Liver (tissue), 9 donors: Measurements from ENCODE around the gene IZUMO3. TPM values are rescaled to one million over a fixed set of nuclear protein-coding genes. Genes with fewer than 3 reads are reported as not detected.

Source experiments
- DNase-seq: peaks from one replicate; pipeline ENCODE4 v3.0.0-alpha.2; 2017; ENCODE audit warnings: low spot score
- H3K27ac ChIP-seq, 2 donors: one replicate each; pipeline ENCODE4 v1.7.0; 2013; ENCODE audit warnings: inconsistent platforms in 2 of 2, low read length in 2 of 2, control low read depth in 1 of 2, low read depth in 1 of 2, mild to moderate bottlenecking in 1 of 2
- H3K27me3 ChIP-seq, 4 donors: one replicate each; pipeline versions ENCODE4 v1.6.1 to v1.7.0; 2013; ENCODE audit warnings: low read length in 3 of 4, inconsistent platforms in 1 of 4, mild to moderate bottlenecking in 1 of 4, moderate library complexity in 1 of 4; ENCODE audit not compliant: control insufficient read depth in 4 of 4, insufficient read depth in 4 of 4
- H3K36me3 ChIP-seq, 4 donors: one replicate each; pipeline versions ENCODE4 v1.6.1 to v1.7.0; 2013; ENCODE audit warnings: low read length in 3 of 4, mild to moderate bottlenecking in 3 of 4, low read depth in 1 of 4, moderate library complexity in 1 of 4; ENCODE audit not compliant: control insufficient read depth in 4 of 4, insufficient read depth in 3 of 4
- H3K4me1 ChIP-seq, 4 donors: one replicate each; pipeline versions ENCODE4 v1.6.1 to v1.7.0; 2013; ENCODE audit warnings: low read length in 3 of 4, mild to moderate bottlenecking in 3 of 4, moderate library complexity in 1 of 4; ENCODE audit not compliant: control insufficient read depth in 4 of 4, insufficient read depth in 4 of 4
- H3K4me3 ChIP-seq, 3 donors: one replicate each; pipeline versions ENCODE4 v1.6.1 to v1.7.0; 2013; ENCODE audit warnings: low read length in 3 of 3, control low read depth in 1 of 3, low read depth in 1 of 3, mild to moderate bottlenecking in 1 of 3
- H3K9ac ChIP-seq, 2 donors: one replicate each; pipeline ENCODE4 v1.7.0; 2013; ENCODE audit warnings: low read length in 2 of 2, mild to moderate bottlenecking in 2 of 2, moderate library complexity in 2 of 2, control low read depth in 1 of 2, low read depth in 1 of 2
- H3K9me3 ChIP-seq, 4 donors: one replicate each; pipeline versions ENCODE4 v1.6.1 to v1.7.0; 2013; ENCODE audit warnings: low read length in 3 of 4; ENCODE audit not compliant: control insufficient read depth in 4 of 4
- EGR1 ChIP-seq, 2 donors: IDR thresholded peaks; 2 replicates each; pipeline ENCODE4 v1.6.1; 2016 to 2018; ENCODE audit warnings: antibody characterized with exemption in 2 of 2, low read depth in 2 of 2
- FOXA1 ChIP-seq: IDR thresholded peaks from 2 replicates; pipeline ENCODE4 v1.6.1; 2016; ENCODE audit warnings: antibody characterized with exemption
- FOXA2 ChIP-seq: IDR thresholded peaks from 2 replicates; pipeline ENCODE4 v1.6.1; 2016; ENCODE audit warnings: antibody characterized with exemption
- GABPA ChIP-seq, 2 donors: IDR thresholded peaks in 1 of 2; conservative IDR thresholded peaks in 1 of 2; 2 replicates each; pipeline ENCODE4 v1.6.1; 2016; ENCODE audit warnings: antibody characterized with exemption in 2 of 2, mild to moderate bottlenecking in 1 of 2, moderate library complexity in 1 of 2
- HNF4A ChIP-seq, 2 donors: conservative IDR thresholded peaks; 2 replicates each; pipeline ENCODE4 v1.6.1; 2016; ENCODE audit warnings: antibody characterized with exemption in 2 of 2, mild to moderate bottlenecking in 2 of 2
- HNF4G ChIP-seq: IDR thresholded peaks from 2 replicates; pipeline ENCODE4 v1.6.1; 2016; ENCODE audit warnings: antibody characterized with exemption
- JUND ChIP-seq, 2 donors: IDR thresholded peaks; 2 replicates each; pipeline ENCODE4 v1.6.1; 2016; ENCODE audit warnings: antibody characterized with exemption in 2 of 2
- NR2F2 ChIP-seq: IDR thresholded peaks from 2 replicates; pipeline ENCODE4 v1.6.1; 2016; ENCODE audit warnings: antibody characterized with exemption
- RXRA ChIP-seq, 2 donors: IDR thresholded peaks; 2 replicates each; pipeline ENCODE4 v1.6.1; 2017 to 2018; ENCODE audit warnings: antibody characterized with exemption in 2 of 2, mild to moderate bottlenecking in 1 of 2
- SP1 ChIP-seq: IDR thresholded peaks from 2 replicates; pipeline ENCODE4 v1.6.1; 2018; ENCODE audit warnings: antibody characterized with exemption, mild to moderate bottlenecking
- TAF1 ChIP-seq: conservative IDR thresholded peaks from 2 replicates; pipeline ENCODE4 v1.6.1; 2016; ENCODE audit warnings: antibody characterized with exemption, mild to moderate bottlenecking
- YY1 ChIP-seq: IDR thresholded peaks from 2 replicates; pipeline ENCODE4 v1.6.1; 2016; ENCODE audit warnings: antibody characterized with exemption, mild to moderate bottlenecking
- WGBS: extraction: QIAGEN DNeasy Blood & Tissue Kit; methylation state at CpG from one replicate; pipeline ENCODE4 v1.1.7; 2013; 5-methylcytosine and 5-hydroxymethylcytosine counted together
- polyA plus RNA-seq, 2 donors: library from polyadenylated mRNA; stranded (reverse) in 1 of 2; unstranded in 1 of 2; fragments of 200-250 nt in 1 of 2; fragments of >200 nt in 1 of 2; fragmentation: Nextera tagmentation in 1 of 2; extraction: Ambion mirVana in 1 of 2; gene quantifications; one replicate each; pipeline versions ENCODE4 v1.2.1 to v1.2.3, GENCODE V29; 2013 to 2015
- total RNA-seq, 2 donors: library from RNA; depleted of rRNA; stranded (reverse); fragments of >200 nt; gene quantifications; one replicate each; pipeline ENCODE4 v1.2.3, GENCODE V29; 2014
- TF ChIP-seq, protein P1 (sequence below): IDR thresholded peaks from 2 replicates; pipeline ENCODE4 v1.6.1; 2016; ENCODE audit warnings: antibody characterized with exemption
- TF ChIP-seq, protein P2 (sequence below): IDR thresholded peaks from 2 replicates; pipeline ENCODE4 v1.6.1; 2016; ENCODE audit warnings: antibody characterized with exemption
- TF ChIP-seq, protein P3 (sequence below): IDR thresholded peaks from 2 replicates; pipeline ENCODE4 v1.6.1; 2016; ENCODE audit warnings: antibody characterized with exemption
- TF ChIP-seq, protein P4 (sequence below): fragments of 150-350 bp; IDR thresholded peaks from 2 replicates; pipeline ENCODE4 v1.5.1; 2017; ENCODE audit warnings: improper control_type of control experiment, low read depth, low read length; ENCODE audit not compliant: missing input control
- TF ChIP-seq, protein P5 (sequence below): IDR thresholded peaks from 2 replicates; pipeline ENCODE4 v1.6.1; 2016; ENCODE audit warnings: antibody characterized with exemption, mild to moderate bottlenecking
- donor health status: healthy.
- donor health status: healthy.
- donor health status: healthy.
- donor health status: healthy.
- donor health status: healthy.

The IZUMO3 gene
- total and polyA plus RNA-seq, 4 donors, result not detected

DNA sequence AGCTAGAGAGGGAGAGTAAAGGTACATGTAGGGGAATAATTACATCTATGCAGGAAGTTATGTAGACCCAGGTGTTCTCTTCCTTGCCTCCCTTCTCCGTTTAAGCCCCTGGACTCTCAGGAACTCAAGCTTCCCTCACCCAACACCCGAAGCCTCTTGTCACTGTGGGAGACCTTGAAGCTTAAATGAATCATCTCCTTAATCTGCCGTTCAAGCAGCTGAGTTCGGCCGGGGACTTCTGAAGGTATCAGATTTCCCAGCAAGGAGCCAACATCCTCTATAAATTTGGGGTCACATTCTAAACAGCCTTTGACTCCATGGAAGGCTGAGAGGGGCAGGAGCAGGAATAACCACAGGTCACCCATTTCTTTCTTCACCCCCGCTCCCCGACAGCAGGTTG, 412 bp downstream of the IZUMO3 start:
- Histone ChIP-seq H3K36me3 (no peaks in the 10 kb centered on the region), H3K9ac (no peak overlapping the region), H3K9me3 (peaks cover 0 to 3% (median 0%) of the 10 kb centered on the region in 4 donors), H3K27me3 (peaks cover 0 to 2% (median 0%) of the 10 kb centered on the region in 4 donors), H3K4me3 (no peak overlapping the region), H3K4me1 (no peaks in the 10 kb centered on the region), H3K27ac (no peak overlapping the region)
- DNase-seq, result no peak
- 61% methylated on average over 7 of the region's 7 CpGs for whole genome bisulfite sequencing
- TF ChIP-seq YY1 (no peak), NR2F2 (no peak)
- TF ChIP-seq, protein P1, sequence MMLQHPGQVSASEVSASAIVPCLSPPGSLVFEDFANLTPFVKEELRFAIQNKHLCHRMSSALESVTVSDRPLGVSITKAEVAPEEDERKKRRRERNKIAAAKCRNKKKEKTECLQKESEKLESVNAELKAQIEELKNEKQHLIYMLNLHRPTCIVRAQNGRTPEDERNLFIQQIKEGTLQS, result no peak
- TF ChIP-seq, protein P2, sequence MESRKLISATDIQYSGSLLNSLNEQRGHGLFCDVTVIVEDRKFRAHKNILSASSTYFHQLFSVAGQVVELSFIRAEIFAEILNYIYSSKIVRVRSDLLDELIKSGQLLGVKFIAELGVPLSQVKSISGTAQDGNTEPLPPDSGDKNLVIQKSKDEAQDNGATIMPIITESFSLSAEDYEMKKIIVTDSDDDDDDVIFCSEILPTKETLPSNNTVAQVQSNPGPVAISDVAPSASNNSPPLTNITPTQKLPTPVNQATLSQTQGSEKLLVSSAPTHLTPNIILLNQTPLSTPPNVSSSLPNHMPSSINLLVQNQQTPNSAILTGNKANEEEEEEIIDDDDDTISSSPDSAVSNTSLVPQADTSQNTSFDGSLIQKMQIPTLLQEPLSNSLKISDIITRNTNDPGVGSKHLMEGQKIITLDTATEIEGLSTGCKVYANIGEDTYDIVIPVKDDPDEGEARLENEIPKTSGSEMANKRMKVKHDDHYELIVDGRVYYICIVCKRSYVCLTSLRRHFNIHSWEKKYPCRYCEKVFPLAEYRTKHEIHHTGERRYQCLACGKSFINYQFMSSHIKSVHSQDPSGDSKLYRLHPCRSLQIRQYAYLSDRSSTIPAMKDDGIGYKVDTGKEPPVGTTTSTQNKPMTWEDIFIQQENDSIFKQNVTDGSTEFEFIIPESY, result no peak

DNA sequence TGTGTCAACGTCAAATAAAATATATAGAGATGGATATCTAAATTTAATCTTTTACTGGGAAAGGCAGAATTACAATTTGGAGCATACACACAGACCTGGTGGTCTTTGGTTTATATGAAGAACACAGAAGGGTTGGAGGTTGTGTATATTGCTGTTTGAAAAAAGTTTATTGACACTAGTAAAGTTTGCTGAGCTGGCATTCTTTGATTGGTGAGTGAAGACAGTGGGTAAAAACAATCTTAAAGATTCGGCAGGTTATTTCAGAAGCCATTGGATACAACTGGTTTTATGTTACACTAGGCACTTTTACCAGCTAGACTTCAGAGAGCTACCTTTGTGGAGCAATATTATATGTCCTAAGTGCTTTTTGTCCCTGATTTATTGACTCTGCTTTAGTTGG, 27.2 kb downstream of the IZUMO3 start:
- Histone ChIP-seq H3K27me3 (no peaks in the 10 kb centered on the region), H3K9ac (no peak overlapping the region), H3K4me1 (no peaks in the 10 kb centered on the region), H3K27ac (no peak overlapping the region), H3K36me3 (no peaks in the 10 kb centered on the region), H3K9me3 (no peaks in the 10 kb centered on the region), H3K4me3 (no peak overlapping the region)
- TF ChIP-seq NR2F2 (no peak), TAF1 (no peak), YY1 (no peak), GABPA (IDR thresholded peaks at IDR 0.05 in 1 of 2, conservative IDR thresholded peaks at IDR 0.05 in 1 of 2) (no peak), FOXA2 (no peak), EGR1 (IDR thresholded peaks at IDR 0.05; ENCODE audit: low read depth in 2 of 2) (no peak), HNF4G (no peak), HNF4A (conservative IDR thresholded peaks at IDR 0.05) (no peak), RXRA (IDR thresholded peaks at IDR 0.05) (no peak), JUND (IDR thresholded peaks at IDR 0.05) (no peak), FOXA1 (no peak), SP1 (no peak)
- TF ChIP-seq, protein P3, sequence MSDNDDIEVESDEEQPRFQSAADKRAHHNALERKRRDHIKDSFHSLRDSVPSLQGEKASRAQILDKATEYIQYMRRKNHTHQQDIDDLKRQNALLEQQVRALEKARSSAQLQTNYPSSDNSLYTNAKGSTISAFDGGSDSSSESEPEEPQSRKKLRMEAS, result no peak
- TF ChIP-seq, protein P4, sequence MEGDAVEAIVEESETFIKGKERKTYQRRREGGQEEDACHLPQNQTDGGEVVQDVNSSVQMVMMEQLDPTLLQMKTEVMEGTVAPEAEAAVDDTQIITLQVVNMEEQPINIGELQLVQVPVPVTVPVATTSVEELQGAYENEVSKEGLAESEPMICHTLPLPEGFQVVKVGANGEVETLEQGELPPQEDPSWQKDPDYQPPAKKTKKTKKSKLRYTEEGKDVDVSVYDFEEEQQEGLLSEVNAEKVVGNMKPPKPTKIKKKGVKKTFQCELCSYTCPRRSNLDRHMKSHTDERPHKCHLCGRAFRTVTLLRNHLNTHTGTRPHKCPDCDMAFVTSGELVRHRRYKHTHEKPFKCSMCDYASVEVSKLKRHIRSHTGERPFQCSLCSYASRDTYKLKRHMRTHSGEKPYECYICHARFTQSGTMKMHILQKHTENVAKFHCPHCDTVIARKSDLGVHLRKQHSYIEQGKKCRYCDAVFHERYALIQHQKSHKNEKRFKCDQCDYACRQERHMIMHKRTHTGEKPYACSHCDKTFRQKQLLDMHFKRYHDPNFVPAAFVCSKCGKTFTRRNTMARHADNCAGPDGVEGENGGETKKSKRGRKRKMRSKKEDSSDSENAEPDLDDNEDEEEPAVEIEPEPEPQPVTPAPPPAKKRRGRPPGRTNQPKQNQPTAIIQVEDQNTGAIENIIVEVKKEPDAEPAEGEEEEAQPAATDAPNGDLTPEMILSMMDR, result no peak
- TF ChIP-seq, protein P1, result no peak
- TF ChIP-seq, protein P2, result no peak
- TF ChIP-seq, protein P5, sequence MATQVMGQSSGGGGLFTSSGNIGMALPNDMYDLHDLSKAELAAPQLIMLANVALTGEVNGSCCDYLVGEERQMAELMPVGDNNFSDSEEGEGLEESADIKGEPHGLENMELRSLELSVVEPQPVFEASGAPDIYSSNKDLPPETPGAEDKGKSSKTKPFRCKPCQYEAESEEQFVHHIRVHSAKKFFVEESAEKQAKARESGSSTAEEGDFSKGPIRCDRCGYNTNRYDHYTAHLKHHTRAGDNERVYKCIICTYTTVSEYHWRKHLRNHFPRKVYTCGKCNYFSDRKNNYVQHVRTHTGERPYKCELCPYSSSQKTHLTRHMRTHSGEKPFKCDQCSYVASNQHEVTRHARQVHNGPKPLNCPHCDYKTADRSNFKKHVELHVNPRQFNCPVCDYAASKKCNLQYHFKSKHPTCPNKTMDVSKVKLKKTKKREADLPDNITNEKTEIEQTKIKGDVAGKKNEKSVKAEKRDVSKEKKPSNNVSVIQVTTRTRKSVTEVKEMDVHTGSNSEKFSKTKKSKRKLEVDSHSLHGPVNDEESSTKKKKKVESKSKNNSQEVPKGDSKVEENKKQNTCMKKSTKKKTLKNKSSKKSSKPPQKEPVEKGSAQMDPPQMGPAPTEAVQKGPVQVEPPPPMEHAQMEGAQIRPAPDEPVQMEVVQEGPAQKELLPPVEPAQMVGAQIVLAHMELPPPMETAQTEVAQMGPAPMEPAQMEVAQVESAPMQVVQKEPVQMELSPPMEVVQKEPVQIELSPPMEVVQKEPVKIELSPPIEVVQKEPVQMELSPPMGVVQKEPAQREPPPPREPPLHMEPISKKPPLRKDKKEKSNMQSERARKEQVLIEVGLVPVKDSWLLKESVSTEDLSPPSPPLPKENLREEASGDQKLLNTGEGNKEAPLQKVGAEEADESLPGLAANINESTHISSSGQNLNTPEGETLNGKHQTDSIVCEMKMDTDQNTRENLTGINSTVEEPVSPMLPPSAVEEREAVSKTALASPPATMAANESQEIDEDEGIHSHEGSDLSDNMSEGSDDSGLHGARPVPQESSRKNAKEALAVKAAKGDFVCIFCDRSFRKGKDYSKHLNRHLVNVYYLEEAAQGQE, result no peak
- no peak for DNase-seq
- 72% methylated on average over 2 of the region's 2 CpGs for WGBS
